Measurements from ENCODE around the gene OR8S1.

DNA sequence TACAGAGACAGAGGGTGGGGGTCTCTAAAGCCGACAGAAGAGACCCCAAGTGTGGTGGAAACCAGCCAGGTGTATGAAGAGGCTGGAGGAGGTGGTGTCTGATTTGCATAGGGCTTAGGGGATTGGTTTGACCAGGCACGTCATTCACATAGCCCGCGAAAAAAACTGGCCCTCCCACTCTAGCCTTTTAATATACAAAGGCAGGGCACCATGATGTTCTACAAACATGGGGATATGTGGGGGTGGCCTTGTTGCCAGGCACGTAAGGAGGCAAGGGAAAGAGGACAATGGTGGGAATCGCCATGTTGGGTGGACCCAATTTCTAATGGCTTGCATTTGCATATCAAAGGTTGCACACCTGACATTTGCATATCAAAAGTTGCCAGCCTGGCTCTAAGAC is 31.2 kb downstream of the OR8S1 start:
- TF ChIP-seq, protein P1, sequence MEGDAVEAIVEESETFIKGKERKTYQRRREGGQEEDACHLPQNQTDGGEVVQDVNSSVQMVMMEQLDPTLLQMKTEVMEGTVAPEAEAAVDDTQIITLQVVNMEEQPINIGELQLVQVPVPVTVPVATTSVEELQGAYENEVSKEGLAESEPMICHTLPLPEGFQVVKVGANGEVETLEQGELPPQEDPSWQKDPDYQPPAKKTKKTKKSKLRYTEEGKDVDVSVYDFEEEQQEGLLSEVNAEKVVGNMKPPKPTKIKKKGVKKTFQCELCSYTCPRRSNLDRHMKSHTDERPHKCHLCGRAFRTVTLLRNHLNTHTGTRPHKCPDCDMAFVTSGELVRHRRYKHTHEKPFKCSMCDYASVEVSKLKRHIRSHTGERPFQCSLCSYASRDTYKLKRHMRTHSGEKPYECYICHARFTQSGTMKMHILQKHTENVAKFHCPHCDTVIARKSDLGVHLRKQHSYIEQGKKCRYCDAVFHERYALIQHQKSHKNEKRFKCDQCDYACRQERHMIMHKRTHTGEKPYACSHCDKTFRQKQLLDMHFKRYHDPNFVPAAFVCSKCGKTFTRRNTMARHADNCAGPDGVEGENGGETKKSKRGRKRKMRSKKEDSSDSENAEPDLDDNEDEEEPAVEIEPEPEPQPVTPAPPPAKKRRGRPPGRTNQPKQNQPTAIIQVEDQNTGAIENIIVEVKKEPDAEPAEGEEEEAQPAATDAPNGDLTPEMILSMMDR (optimal IDR thresholded peaks at IDR 0.05 in 1 of 3, IDR thresholded peaks at IDR 0.05 in 1 of 3, conservative IDR thresholded peaks at IDR 0.05 in 1 of 3; ENCODE audit: extremely low read depth in 1 of 3, insufficient read depth in 2 of 3, low read length in 3 of 3), result no peak
- no peak for TF ChIP-seq EZH2 (IDR thresholded peaks at IDR 0.05; ENCODE audit: low read length)
